Measurements from ENCODE around the gene PXYLP1. TPM values are rescaled to one million over a fixed set of nuclear protein-coding genes. Genes with fewer than 3 reads are reported as not detected.

The PXYLP1 gene, protein sequence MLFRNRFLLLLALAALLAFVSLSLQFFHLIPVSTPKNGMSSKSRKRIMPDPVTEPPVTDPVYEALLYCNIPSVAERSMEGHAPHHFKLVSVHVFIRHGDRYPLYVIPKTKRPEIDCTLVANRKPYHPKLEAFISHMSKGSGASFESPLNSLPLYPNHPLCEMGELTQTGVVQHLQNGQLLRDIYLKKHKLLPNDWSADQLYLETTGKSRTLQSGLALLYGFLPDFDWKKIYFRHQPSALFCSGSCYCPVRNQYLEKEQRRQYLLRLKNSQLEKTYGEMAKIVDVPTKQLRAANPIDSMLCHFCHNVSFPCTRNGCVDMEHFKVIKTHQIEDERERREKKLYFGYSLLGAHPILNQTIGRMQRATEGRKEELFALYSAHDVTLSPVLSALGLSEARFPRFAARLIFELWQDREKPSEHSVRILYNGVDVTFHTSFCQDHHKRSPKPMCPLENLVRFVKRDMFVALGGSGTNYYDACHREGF
- polyA plus RNA-seq (2012; ENCODE audit: low read depth, missing spikeins) = 0.10 TPM

DNA sequence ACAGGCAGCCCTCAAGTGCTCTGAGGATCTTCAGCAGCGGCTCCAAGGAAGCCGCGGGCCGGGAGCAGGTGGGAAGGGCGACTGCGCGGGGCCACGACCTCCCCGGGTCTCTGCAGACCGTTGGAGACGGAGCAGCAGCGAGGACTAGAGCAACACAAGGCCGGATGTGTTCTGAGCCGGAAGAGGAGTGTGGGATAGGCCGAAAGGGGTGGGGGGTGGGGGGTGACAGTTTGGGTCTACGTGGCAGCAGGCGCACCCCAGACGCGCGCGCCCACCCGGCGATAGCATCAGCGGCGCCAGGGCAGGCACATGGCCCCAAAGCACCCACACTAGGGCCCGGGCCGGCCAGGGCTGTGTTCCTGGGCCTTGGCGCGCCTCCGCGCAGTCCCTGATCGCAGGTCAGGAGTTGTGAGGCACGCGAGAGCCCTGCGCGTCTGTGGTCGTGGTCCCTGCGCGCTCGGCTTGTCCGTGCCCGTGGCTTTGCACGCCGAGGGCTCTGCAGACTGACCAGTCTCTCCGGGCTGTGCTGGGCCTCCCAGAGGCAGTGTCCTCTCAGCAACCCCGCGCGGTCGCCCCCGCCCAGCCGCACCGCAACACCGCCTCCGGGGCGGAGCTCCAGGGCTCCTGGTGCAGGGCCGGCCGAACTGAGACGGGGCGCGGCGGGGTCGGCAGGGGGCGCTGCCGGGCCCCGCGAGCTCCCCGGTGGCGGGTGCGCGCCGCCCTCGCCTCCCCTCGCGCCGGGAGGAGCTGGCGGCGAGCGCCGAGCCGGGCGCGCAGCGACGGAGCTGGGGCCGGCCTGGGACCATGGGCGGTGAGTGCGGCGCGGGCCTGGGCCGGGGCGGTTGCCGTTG is at the start of gene PXYLP1:
TSS of gene PXYLP1 (plus strand) at position 725 of the 851 bp plus-strand sequence. CDS start 28,351 bp downstream, outside the sequence.
- peak; percentile 58; the same call in 1 of the 2 replicates for TF ChIP-seq POLR2AphosphoS5 (IDR thresholded peaks at IDR 0.05; ENCODE audit: low read depth, low read length)
- peak; percentile 49; the same call in 1 of the 2 replicates for TF ChIP-seq TAF1 (IDR thresholded peaks at IDR 0.05; ENCODE audit: low read depth, low read length)
- peak; percentile 61 for TF ChIP-seq POLR2A (IDR thresholded peaks at IDR 0.05; ENCODE audit: low read depth, low read length)
- TF ChIP-seq POU2F2 (IDR thresholded peaks at IDR 0.05; ENCODE audit: low read depth, low read length) = no peak
- peak; percentile 95 for FAIRE-seq
- DNase-seq (ENCODE audit: insufficient read length, low spot score) = peak; percentile 97

DNA sequence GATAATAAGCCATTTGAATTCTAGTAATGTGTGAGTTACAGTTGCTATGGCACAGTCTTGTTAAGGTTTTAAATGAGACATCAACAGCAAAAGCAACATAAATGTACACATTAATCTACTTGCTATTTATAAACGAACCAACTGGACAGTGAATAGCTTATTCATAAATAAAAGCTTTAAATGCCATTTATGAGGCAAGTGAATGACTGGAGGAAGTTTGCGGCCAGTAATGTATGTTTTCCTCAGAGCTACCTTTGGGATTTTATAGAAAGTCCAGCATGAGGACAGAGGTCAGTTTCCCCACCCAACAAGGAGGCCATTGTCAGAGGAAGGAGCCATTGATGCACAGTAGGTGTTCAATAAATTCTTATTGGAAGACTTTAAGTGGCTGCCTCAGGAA is 48.0 kb upstream of the PXYLP1 start:
- DNase-seq (ENCODE audit: insufficient read length, low spot score) (no peak), FAIRE-seq (no peak)
- TF ChIP-seq POLR2A (IDR thresholded peaks at IDR 0.05; ENCODE audit: low read depth, low read length) (no peak), PAX5 (IDR thresholded peaks at IDR 0.05; ENCODE audit: insufficient read depth, low read length, severe bottlenecking) (no peak), POLR2AphosphoS5 (IDR thresholded peaks at IDR 0.05; ENCODE audit: low read depth, low read length) (no peak), POU2F2 (IDR thresholded peaks at IDR 0.05; ENCODE audit: low read depth, low read length) (no peak), TAF1 (IDR thresholded peaks at IDR 0.05; ENCODE audit: low read depth, low read length) (no peak), SPI1 (IDR thresholded peaks at IDR 0.05; ENCODE audit: low read depth, low read length) (no peak)

DNA sequence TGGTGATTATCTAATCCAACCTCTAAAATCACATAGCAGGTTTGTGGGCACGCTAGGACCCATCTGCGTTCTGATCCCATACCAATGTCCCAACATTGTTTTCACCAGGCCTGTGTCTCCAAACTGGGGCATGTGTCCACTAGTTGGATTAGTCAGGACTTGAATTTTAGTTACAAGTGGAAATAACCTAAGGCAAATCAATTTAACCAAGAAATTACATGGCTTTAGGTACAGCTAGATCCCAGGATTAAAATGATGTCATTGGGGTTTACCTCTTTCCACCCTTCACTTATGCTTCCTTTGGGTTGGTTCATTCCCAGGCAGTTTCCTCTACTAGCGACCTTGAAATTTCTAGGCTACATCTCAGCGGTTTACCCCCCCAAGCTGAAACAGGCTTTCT is 47.2 kb upstream of the PXYLP1 start:
- TF ChIP-seq PAX5 (IDR thresholded peaks at IDR 0.05; ENCODE audit: insufficient read depth, low read length, severe bottlenecking) = no peak
- no peak for TF ChIP-seq SPI1 (IDR thresholded peaks at IDR 0.05; ENCODE audit: low read depth, low read length)
- TF ChIP-seq POLR2A (IDR thresholded peaks at IDR 0.05; ENCODE audit: low read depth, low read length) = no peak
- no peak for TF ChIP-seq TAF1 (IDR thresholded peaks at IDR 0.05; ENCODE audit: low read depth, low read length)
- no peak for TF ChIP-seq POLR2AphosphoS5 (IDR thresholded peaks at IDR 0.05; ENCODE audit: low read depth, low read length)
- TF ChIP-seq POU2F2 (IDR thresholded peaks at IDR 0.05; ENCODE audit: low read depth, low read length) = no peak
- no peak for FAIRE-seq
- DNase-seq (ENCODE audit: insufficient read length, low spot score) = no peak

DNA sequence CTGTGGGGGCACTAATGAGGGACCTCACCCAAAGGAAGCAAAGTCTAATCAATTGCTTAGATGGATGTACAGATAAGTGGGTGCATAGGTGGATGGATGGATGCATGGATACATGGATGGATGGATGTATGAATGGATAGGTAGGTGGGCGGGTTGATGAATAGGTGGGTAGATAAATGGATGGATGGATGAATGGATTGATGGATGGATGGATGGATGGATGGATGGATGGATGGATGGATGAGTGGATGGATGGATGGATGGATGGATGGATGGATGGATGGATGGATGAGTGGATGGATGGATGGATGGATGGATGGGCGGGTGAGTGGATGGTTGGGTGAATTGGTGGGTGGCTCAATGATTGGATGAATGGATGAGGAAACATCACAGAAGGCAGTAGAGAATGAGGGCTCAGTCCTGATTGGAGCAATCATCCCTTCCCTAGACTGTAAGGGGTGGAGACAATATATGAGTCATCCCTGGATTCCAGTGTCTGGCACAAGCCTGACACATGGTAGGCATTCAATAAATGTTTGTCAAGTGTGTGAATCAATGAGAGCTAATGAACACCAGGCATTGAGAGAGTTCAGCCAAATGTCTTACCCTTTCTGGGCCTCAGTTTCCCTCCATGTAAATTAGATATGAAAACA is 40.4 kb upstream of the PXYLP1 start:
- no peak for FAIRE-seq
- TF ChIP-seq TAF1 (IDR thresholded peaks at IDR 0.05; ENCODE audit: low read depth, low read length) = no peak
- no peak for TF ChIP-seq POU2F2 (IDR thresholded peaks at IDR 0.05; ENCODE audit: low read depth, low read length)
- TF ChIP-seq POLR2AphosphoS5 (IDR thresholded peaks at IDR 0.05; ENCODE audit: low read depth, low read length) = no peak
- no peak for TF ChIP-seq POLR2A (IDR thresholded peaks at IDR 0.05; ENCODE audit: low read depth, low read length)
- no peak for TF ChIP-seq PAX5 (IDR thresholded peaks at IDR 0.05; ENCODE audit: insufficient read depth, low read length, severe bottlenecking)
- TF ChIP-seq SPI1 (IDR thresholded peaks at IDR 0.05; ENCODE audit: low read depth, low read length) = no peak
- DNase-seq (ENCODE audit: insufficient read length, low spot score) = no peak

DNA sequence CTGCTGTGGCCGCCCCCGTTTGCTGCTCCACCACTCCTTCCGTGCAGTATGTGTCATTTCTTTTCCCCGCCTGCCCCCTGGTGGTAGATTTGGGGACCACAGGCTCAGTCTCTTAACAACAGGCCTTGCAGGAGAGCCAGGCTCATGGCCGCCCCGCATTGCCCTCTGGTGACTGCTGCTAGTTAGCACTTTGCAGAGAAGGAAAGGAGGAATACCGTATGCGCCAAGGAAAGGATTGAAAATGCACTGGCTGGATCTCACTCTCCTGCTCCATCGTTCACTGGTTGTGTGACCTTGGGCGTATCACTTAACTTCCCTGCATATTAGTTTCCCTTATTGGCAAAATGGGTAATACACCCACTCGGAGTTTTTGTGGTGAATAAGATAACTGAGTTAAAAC is 39.3 kb upstream of the PXYLP1 start:
- no peak for TF ChIP-seq TAF1 (IDR thresholded peaks at IDR 0.05; ENCODE audit: low read depth, low read length)
- TF ChIP-seq SPI1 (IDR thresholded peaks at IDR 0.05; ENCODE audit: low read depth, low read length) = no peak
- peak; percentile 51 for DNase-seq (ENCODE audit: insufficient read length, low spot score)
- FAIRE-seq = peak; percentile 99

DNA sequence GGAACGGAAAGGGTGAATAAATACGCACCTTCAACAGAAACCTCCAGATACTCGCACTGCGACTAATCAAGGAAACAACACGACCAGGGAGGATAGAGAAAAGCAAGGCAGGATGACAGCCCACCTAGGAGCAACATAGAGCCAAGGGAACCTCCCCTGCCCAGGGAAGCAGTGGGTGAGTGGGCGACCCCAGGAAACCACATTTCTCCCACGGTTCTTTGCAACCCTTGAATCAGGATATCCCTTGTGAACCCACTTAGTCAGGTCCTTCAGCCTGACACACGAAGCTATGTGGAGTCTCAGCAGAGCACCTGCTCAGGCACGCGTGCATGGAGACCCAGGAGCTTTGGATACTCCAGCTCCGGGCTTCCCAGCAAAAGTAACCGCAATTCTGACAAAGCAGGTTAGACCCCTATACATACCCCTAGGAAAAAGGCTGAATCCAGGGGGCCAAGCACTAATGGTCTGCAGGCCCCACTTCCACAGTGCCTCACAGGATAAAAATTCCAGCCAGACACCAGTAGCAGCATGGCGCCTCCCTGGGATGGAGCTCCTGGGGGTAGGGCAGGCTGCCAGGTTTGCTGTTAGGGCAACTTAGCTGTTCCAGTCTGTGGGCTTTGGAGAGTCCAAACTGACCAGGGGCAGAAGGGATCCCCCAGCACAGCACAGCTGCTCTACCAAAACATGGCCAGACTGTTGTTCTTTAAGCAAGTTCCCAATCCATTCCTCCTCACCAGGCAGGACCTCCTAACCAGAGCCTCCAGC is 38.4 kb upstream of the PXYLP1 start:
- TF ChIP-seq POLR2AphosphoS5 (IDR thresholded peaks at IDR 0.05; ENCODE audit: low read depth, low read length) = no peak
- no peak for TF ChIP-seq SPI1 (IDR thresholded peaks at IDR 0.05; ENCODE audit: low read depth, low read length)
- TF ChIP-seq POLR2A (IDR thresholded peaks at IDR 0.05; ENCODE audit: low read depth, low read length) = no peak
- DNase-seq (ENCODE audit: insufficient read length, low spot score) = no peak
- no peak for FAIRE-seq

- DNase-seq (ENCODE audit: insufficient read length, low spot score) = no peak
- TF ChIP-seq PAX5 (IDR thresholded peaks at IDR 0.05; ENCODE audit: insufficient read depth, low read length, severe bottlenecking) (no peak), POU2F2 (IDR thresholded peaks at IDR 0.05; ENCODE audit: low read depth, low read length) (no peak), SPI1 (IDR thresholded peaks at IDR 0.05; ENCODE audit: low read depth, low read length) (no peak), TAF1 (IDR thresholded peaks at IDR 0.05; ENCODE audit: low read depth, low read length) (no peak), POLR2AphosphoS5 (IDR thresholded peaks at IDR 0.05; ENCODE audit: low read depth, low read length) (no peak), POLR2A (IDR thresholded peaks at IDR 0.05; ENCODE audit: low read depth, low read length) (no peak)
- FAIRE-seq = no peak
Observed at GRCh38 chr3:141201122-141201521, 30.5 kb upstream of the PXYLP1 start.

DNA sequence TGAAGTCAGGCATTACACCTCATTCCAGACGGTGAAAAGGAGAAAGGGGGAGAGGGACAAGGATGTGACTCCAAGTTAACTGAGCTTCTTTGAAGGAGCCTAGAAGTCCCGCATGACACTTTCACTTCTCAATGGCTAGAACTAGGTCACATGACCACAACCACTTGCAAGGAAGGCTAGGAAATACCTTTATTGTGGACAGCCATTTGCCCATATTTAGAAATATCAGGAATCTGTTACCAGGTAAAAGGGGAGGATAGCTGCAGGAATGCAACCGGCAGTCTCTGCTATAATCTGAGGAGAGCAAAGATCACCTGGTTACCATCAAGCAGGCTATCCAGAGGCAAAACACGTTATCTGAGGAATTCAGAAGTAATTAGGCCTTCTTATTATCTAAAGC is 28.9 kb upstream of the PXYLP1 start:
- DNase-seq (ENCODE audit: insufficient read length, low spot score) (no peak), FAIRE-seq (no peak)
- TF ChIP-seq SPI1 (IDR thresholded peaks at IDR 0.05; ENCODE audit: low read depth, low read length) (no peak), POLR2AphosphoS5 (IDR thresholded peaks at IDR 0.05; ENCODE audit: low read depth, low read length) (no peak), PAX5 (IDR thresholded peaks at IDR 0.05; ENCODE audit: insufficient read depth, low read length, severe bottlenecking) (no peak), POLR2A (IDR thresholded peaks at IDR 0.05; ENCODE audit: low read depth, low read length) (no peak), POU2F2 (IDR thresholded peaks at IDR 0.05; ENCODE audit: low read depth, low read length) (no peak), TAF1 (IDR thresholded peaks at IDR 0.05; ENCODE audit: low read depth, low read length) (no peak)
